HG03196 (cell line): ENCODE measurements around the gene HP.
"Not testable (repeated sequence)": the region's sequence is repeated elsewhere in the genome, so short reads cannot be mapped to it uniquely, and the experiment has no call there.

Experiments used
- ATAC-seq: cut with Tn5 transposase; IDR thresholded peaks from one replicate; pipeline ENCODE4 v1.9.1; 2021; ENCODE audit not compliant: unreplicated experiment

Gene HP

DNA sequence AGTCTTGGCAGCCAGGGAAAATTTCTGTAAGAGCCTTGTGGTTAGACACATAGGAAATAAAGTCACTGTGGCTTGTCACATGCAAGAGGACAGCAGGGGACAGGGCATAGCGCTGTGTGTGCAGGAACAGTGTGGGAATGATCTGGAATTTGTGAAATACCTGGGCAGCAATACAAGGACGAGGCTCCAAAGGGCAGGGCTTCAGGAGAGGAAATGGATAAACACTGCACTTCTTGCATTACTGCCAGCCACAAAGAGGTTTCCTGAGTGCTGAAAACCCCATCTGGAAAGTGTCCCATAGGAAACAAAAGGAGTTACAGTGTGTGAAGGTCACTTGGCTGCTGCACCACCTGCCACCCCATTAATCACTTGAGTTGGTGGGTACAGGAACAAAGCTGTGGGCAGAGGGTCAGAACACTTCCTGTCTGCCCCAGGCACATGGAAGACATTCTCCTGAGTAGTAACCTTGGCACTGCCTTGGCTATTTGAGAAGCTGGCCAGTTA is 12.1 kb upstream of the HP start:
- ATAC-seq, result no peak

DNA sequence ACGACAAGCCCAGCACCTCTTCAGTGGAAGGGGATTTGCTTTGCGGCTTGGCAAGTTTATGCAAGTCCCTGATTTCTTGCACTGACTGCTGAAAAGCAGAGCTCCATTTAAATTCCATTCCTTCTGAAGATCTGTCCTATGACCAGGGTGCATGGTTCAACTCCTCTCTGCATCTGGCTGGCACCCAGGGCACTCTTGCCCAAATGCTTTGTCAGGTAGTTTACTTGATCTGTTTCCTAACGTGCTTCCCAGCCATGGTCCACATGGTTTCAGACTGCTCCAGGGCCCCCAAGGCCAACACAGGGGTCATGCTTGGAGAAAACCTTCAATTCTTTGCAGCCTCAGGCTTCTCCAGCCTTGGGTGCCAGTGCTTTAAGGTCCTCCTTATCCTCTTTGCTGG is 11.2 kb upstream of the HP start:
- no peak for ATAC-seq

- no peak for ATAC-seq
Observed at GRCh38 chr16:72043539-72043938, 10.8 kb upstream of the HP start.

- no peak for ATAC-seq
Observed at GRCh38 chr16:72044296-72044695, 10.0 kb upstream of the HP start.

DNA sequence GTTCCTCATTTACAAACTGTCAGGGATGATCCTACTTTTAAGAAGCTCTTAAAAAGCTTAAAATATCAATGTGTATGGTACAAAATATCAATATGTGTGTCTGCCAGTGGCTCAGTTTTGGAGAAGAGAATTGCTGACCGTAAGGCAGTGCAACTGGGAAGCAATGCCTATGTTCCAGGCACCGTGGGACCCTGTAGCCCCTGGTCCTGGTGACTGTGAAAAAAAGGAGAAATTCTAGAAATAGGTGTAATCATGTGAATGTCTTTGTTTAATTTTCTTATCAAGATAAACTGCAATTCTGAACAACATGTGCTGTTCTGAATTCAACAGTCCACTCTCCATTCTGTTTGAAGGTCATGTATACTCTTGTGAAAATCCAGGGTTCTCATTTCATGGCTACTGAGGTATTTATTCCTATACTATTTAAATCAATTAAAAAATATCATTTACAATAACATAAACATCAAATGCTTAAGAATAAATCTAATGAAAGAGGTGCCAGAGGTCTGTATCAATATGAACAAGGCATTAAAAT is 9.4 kb upstream of the HP start:
- ATAC-seq, result no peak

DNA sequence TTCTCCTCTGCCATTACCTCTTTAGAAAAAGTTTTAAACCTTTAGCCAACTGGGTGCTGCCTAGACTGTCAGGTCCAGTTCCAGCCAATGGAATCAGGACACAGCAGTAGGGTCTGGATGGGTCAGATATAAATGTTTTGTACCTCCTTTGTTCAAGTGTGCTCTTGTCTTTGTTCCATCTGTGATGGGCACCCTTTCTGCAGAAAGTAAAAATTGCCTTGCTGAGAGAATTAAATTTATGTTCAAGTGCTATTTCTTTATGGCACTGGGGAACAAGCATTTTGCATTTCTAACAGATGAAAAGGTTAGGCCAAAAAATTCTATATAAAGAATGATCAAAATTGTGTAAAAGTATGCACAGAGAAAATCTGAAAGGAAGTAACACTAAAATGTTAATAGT is 5.2 kb upstream of the HP start:
- no peak for ATAC-seq

- no peak for ATAC-seq
Observed at GRCh38 chr16:72050769-72051464, 3.4 kb upstream of the HP start.

- no peak for ATAC-seq
Observed at GRCh38 chr16:72051818-72052217, 2.5 kb upstream of the HP start.

- ATAC-seq, result no peak
Observed at GRCh38 chr16:72055911-72056310, 1.6 kb downstream of the HP start.

DNA sequence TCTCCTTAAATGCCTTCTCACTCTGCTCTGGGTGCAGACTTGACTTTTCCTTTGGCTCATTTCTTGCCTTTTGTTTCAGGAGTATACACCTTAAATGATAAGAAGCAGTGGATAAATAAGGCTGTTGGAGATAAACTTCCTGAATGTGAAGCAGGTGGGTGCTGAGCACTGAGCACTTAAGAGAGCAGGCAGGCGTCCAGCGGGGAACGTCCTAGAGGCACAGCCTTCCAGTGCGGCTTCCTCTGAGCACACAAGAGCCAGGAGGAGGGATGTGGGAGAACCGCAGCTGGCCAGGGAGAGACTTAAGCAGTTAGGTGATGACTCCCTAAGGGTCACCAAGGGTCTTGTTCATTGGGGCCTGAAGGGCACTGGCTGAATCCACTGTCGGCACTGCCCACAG is 3.0 kb downstream of the HP start:
- ATAC-seq, result not testable (repeated sequence)

GRCh38 chr16:72059060-72059459 is 4.8 kb downstream of the HP start:
- ATAC-seq, result not testable (repeated sequence)

GRCh38 chr16:72060405-72060804 is 6.1 kb downstream of the HP start:
- no peak for ATAC-seq

DNA sequence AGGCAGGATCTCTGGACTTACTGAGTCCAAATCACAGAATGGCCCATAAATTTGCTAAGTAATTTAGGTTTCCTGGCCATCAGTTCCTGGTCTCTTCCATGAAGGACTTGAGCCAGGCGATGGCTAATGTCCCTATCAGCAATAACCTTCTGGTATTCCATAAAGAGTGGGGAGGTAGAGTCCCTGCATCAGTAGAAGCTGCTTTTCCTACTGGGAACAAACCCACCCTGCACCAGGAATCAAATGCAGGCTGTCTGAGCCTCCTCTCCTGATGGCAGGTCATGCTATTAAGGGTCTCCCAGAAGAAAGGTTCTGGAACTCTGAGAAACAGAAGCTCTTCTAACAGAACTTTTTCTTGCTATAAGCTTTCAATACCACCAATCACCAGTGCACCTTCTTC is 7.3 kb downstream of the HP start:
- ATAC-seq, result no peak

GRCh38 chr16:72064361-72064894 is 10.1 kb downstream of the HP start:
- no peak for ATAC-seq

DNA sequence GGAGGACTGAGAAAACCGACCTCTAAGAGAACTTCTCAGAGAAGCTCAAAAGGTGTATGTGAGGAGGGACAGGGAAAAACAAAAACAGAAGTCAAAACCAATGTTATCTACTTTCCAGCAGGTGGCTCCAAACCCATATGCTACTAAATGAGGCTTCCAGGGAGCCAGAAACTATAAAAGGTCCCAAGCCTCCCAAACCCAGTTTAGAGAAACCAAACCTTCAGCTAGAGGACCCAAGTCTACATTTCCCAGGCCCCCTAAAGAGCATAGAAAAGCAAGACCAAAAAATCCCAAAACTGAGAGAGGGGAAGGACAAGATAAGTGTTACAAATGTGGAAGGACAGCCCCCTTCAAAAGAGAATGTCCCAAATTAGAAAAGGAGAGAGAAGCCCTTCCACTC is 12.4 kb downstream of the HP start:
- peak; percentile 42 for ATAC-seq

DNA sequence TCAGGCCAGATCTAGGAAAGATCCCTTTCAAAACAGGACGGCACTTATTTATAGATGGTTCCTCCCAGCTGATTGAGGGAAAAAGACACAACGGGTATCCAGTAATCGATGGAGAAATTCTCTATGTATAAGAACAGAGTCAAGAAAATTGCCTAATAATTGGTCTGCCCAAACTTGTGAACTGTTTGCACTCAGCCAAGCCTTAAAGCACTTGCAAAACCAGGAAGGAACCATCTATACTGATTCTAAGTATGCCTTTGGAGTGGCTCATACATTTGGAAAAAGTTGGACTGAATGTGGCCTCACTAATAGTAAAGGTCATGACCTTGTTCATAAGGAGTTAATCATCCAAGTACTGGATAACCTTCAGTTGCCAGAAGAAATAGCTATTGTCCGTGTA is 14.6 kb downstream of the HP start:
- ATAC-seq, result no peak

- ATAC-seq, result no peak
Observed at GRCh38 chr16:72072514-72073342, 18.4 kb downstream of the HP start.

DNA sequence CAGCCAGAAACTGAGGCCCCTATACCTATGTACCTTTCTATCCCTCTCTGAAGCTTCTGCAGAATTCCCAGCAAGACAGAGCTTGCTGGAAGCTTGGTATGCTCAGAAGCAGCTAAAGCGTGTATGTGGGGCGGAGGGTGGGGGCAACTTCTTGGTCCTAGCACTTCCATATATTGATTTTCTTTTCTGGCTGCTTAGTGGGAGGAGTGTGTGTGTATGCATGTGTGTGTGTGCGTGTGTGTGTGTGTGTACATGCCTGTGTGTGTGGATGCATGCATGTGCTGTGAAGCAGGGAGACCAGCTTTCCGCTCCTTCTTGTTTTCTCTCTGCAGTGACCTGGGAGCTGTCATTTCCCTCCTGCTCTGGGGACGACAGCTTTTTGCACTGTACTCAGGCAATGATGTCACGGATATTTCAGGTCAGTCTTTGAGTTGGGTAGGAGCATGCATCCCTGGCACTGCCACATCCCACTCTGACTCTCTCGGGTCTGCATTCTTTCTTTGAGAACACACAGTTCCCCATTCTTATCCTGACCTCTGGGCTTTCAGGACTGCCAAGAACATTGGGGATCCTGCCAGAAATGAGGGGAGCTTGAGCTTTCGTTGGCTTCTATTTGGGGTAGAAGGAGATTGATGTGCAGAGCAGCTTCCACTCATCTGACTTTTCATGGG is 19.4 kb downstream of the HP start:
- no peak for ATAC-seq

- ATAC-seq, result not testable (repeated sequence)
Observed at GRCh38 chr16:72075067-72075466, 20.8 kb downstream of the HP start.

- ATAC-seq, result not testable (repeated sequence)
Observed at GRCh38 chr16:72076991-72077706, 22.8 kb downstream of the HP start.
